Mesothelial cell of epicardium (in vitro differentiated cells): ENCODE measurements around the gene TRIM66. TPM values are rescaled to one million over a fixed set of nuclear protein-coding genes. Genes with fewer than 3 reads are reported as not detected.
A peak's percentile ranks its signal among the peaks of the same experiment; 100 is the strongest.

ENCODE experiments used
- DNase-seq, 2 experiments: peaks; one replicate each; pipeline ENCODE4 v3.0.0; 2021; ENCODE audit warnings: low spot score in 2 of 2; ENCODE audit not compliant: unreplicated experiment in 2 of 2
- H3K27ac Mint-ChIP-seq: 2 replicates; pipeline ENCODE4 v1.8.0; 2021; ENCODE audit warnings: mixed read lengths
- H3K27me3 Mint-ChIP-seq: 2 replicates; pipeline ENCODE4 v1.8.0; 2021; ENCODE audit warnings: low read depth, mixed read lengths
- H3K36me3 Mint-ChIP-seq: 2 replicates; pipeline ENCODE4 v1.8.0; 2021; ENCODE audit warnings: mixed read lengths
- H3K4me1 Mint-ChIP-seq: 2 replicates; pipeline ENCODE4 v1.8.0; 2021; ENCODE audit warnings: mixed read lengths
- H3K4me3 Mint-ChIP-seq: 2 replicates; pipeline ENCODE4 v1.8.0; 2021; ENCODE audit warnings: mild to moderate bottlenecking, moderate library complexity, mixed read lengths
- H3K9me3 Mint-ChIP-seq: 2 replicates; pipeline ENCODE4 v1.8.0; 2021; ENCODE audit warnings: mixed read lengths
- CTCF ChIP-seq: fragments of 200-600 bp; sonication (generic); IDR thresholded peaks from one replicate; pipeline ENCODE4 v1.5.0; 2021; ENCODE audit warnings: antibody characterized with exemption; ENCODE audit not compliant: unreplicated experiment
- total RNA-seq: library from RNA; stranded (reverse); gene quantifications from 3 replicates; pipeline ENCODE4 v1.2.1, GENCODE V29; 2021

Gene TRIM66
- total RNA-seq, 1 donor from 2014 or later, result 8.3 TPM

DNA sequence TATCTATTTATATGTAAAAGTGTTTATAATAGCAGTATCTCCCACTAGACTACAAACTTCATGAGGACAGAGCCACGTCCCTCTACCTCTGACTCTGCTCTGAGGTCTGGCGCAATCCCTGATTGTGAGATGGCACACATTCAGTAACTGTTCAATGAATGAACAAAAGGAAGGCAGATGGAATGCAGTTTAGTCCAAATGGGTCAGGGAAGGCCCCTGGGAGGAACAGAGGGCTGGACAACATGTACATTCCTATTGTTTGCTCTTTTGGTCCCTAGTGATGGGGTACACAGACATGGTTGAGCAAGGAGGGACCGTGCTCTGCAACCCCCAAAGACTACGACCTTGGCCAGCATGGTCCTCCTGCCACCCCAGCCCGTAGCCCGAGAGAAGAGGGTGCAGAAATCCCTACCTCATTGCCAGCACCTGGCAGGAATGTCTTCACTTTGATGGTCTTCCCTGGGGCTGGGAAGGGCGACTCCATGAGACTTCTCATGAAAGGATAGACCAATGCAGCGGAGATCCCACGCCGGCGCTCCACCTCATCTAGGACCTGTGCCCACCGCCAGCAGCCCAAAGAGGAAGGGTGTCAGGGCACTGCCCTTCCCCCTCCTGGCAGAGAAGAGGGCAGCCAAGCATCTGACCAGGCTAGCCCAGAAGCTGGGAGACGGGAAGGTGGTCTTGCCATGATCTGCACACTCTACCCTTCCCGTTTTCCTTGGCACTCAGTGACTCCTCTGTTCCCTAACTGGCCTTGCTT is 24.4 kb upstream of the TRIM66 start:
- no peak for DNase-seq
- Mint-ChIP-seq H3K9me3 (no peaks in the 10 kb centered on the region), H3K4me1 (peaks cover 2% of the 10 kb centered on the region), H3K36me3 (peaks cover 34% of the 10 kb centered on the region), H3K27ac (no peak overlapping the region), H3K4me3 (no peak overlapping the region), H3K27me3 (no peaks in the 10 kb centered on the region)
- no peak for TF ChIP-seq CTCF

DNA sequence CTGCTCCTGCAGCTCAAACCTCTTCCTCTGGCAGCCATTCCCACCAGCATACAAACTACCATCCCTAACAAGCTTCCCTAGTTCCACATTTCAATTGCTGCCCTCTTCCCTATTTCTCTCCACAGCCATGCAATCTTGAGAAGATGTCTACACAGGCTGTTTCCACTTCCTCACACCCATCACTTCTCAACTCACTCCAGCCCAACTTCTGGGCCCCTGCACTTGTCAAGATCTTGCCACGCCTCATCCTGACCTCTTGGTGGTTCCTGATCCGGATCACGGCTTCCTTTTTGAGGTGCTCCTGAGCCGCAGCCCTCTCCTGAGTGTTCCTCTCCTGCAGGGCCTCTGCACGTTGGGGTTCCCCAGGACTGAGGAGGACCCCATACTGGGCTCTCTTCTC is 22.7 kb upstream of the TRIM66 start:
- TF ChIP-seq CTCF, result no peak
- no peak for DNase-seq
- H3K36me3 Mint-ChIP-seq, result peaks cover 31% of the 10 kb centered on the region
- H3K27ac Mint-ChIP-seq, result no peak overlapping the region
- no peaks in the 10 kb centered on the region for H3K9me3 Mint-ChIP-seq
- H3K27me3 Mint-ChIP-seq, result no peaks in the 10 kb centered on the region
- H3K4me1 Mint-ChIP-seq, result peaks cover 2% of the 10 kb centered on the region
- H3K4me3 Mint-ChIP-seq, result no peak overlapping the region

DNA sequence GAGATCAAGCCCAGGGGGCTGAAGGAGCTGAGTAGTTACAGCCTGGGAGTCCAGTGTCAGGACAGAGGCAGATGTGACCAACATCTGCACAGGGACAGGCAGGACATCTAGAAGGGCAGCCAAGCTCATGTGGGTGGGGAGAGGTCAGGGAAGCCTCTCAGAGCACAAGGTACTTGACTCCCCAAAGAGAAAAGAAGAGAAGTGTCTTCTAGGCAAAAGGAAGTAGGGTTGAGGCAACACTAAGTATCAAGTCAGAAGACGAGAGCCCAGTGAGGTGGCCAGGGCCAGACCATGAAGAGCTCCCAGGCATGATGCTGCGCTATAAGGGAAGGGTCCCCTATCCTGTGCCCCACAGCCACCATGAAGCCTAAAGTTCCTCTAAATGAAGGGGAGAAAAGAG is 21.7 kb upstream of the TRIM66 start:
- no peak for DNase-seq
- Mint-ChIP-seq H3K4me3 (no peak overlapping the region), H3K9me3 (no peaks in the 10 kb centered on the region), H3K36me3 (peaks cover 32% of the 10 kb centered on the region), H3K27ac (no peak overlapping the region), H3K27me3 (no peaks in the 10 kb centered on the region), H3K4me1 (peaks cover 2% of the 10 kb centered on the region)
- TF ChIP-seq CTCF, result no peak

- H3K4me1 Mint-ChIP-seq, result no peaks in the 10 kb centered on the region
- DNase-seq, result no peak
- peaks cover 43% of the 10 kb centered on the region for H3K36me3 Mint-ChIP-seq
- no peak for TF ChIP-seq CTCF
- H3K9me3 Mint-ChIP-seq, result no peaks in the 10 kb centered on the region
- no peaks in the 10 kb centered on the region for H3K27me3 Mint-ChIP-seq
- H3K27ac Mint-ChIP-seq, result no peak overlapping the region
- no peak overlapping the region for H3K4me3 Mint-ChIP-seq
Observed at GRCh38 chr11:8702598-8702915, 20.1 kb upstream of the TRIM66 start.

GRCh38 chr11:8701891-8702597 is 19.6 kb upstream of the TRIM66 start:
- no peaks in the 10 kb centered on the region for H3K4me1 Mint-ChIP-seq

More at GRCh38 chr11:8701891-8702597, 19.6 kb upstream of the TRIM66 start:
- Mint-ChIP-seq H3K27ac (peak overlapping the region; percentile 4), H3K4me3 (no peak overlapping the region), H3K36me3 (peaks cover 48% of the 10 kb centered on the region), H3K9me3 (no peaks in the 10 kb centered on the region), H3K27me3 (no peaks in the 10 kb centered on the region)
- no peak for DNase-seq
- no peak for TF ChIP-seq CTCF
